Fibroblast of villous mesenchyme (primary cell): Measurements from ENCODE around the gene GIN1. TPM values are rescaled to one million over a fixed set of nuclear protein-coding genes. Genes with fewer than 3 reads are reported as not detected.

ENCODE experiments used
- DNase-seq: peaks from one replicate; pipeline ENCODE4 v3.0.0-alpha.2; 2010; ENCODE audit warnings: low read depth
- H3K4me3 ChIP-seq: 2 replicates; pipeline ENCODE4 v1.5.1; 2011; ENCODE audit warnings: low read depth, mild to moderate bottlenecking, low read length
- CTCF ChIP-seq: IDR thresholded peaks from 2 replicates; pipeline ENCODE4 v1.5.1; 2012; ENCODE audit warnings: low read depth, mild to moderate bottlenecking, low read length; ENCODE audit not compliant: insufficient read depth
- total RNA-seq: library from RNA; depleted of rRNA; stranded (reverse); fragments of >200 nt; gene quantifications from 2 replicates; pipeline ENCODE4 v1.2.3, GENCODE V29; 2012

Gene GIN1
- total RNA-seq, 1 donor = 7.8 TPM

GRCh38 chr5:103139264-103139865 lies 19.4 kb upstream of the GIN1 start:
- H3K4me3 ChIP-seq = no peak overlapping the region
- peak; percentile 96 for TF ChIP-seq CTCF
- DNase-seq = peak; percentile 82

- no peak for TF ChIP-seq CTCF
- no peak for DNase-seq
- H3K4me3 ChIP-seq = no peak overlapping the region
These were observed 18.3 kb upstream of the GIN1 start for GRCh38 chr5:103138202-103138690.

GRCh38 chr5:103135461-103135860 lies 15.5 kb upstream of the GIN1 start:
- no peak overlapping the region for H3K4me3 ChIP-seq
- no peak for DNase-seq
- no peak for TF ChIP-seq CTCF

GRCh38 chr5:103133231-103133630 lies 13.3 kb upstream of the GIN1 start:
- TF ChIP-seq CTCF = no peak
- no peak overlapping the region for H3K4me3 ChIP-seq
- DNase-seq = no peak

- DNase-seq = no peak
- H3K4me3 ChIP-seq = no peak overlapping the region
- TF ChIP-seq CTCF = no peak
These were observed 12.7 kb upstream of the GIN1 start for GRCh38 chr5:103132684-103133083.

- no peak for TF ChIP-seq CTCF
- DNase-seq = no peak
- no peak overlapping the region for H3K4me3 ChIP-seq
These were observed 8.3 kb upstream of the GIN1 start for GRCh38 chr5:103128202-103128601.

- no peak for TF ChIP-seq CTCF
- DNase-seq = no peak
- H3K4me3 ChIP-seq = no peak overlapping the region
These were observed 7.4 kb upstream of the GIN1 start for GRCh38 chr5:103127292-103127817.
